Keratinocyte (primary cell): Measurements from ENCODE around the gene KLF6. TPM values are rescaled to one million over a fixed set of nuclear protein-coding genes. Genes with fewer than 3 reads are reported as not detected.

Experiments used
- DNase-seq: peaks from one replicate; pipeline ENCODE4 v3.0.0-alpha.2; 2011; ENCODE audit warnings: low read depth, missing footprints, low spot score
- FAIRE-seq: peaks from 2 replicates; lab custom pipeline; 2011; peaks lifted over from hg19 to GRCh38; lab: Jason Lieb, UNC
- H2AFZ ChIP-seq: 2 replicates; pipeline ENCODE4 v1.6.0; 2012; ENCODE audit warnings: low read length, control low read depth, inconsistent platforms; ENCODE audit not compliant: control insufficient read depth
- H3K27ac ChIP-seq: 2 replicates; pipeline ENCODE4 v1.5.1; 2011; ENCODE audit warnings: low read length; ENCODE audit not compliant: control insufficient read depth, insufficient read depth
- H3K27me3 ChIP-seq: 3 replicates; pipeline ENCODE4 v1.6.0; 2011; ENCODE audit warnings: low read length; ENCODE audit not compliant: control insufficient read depth, insufficient read depth; ENCODE audit errors: extremely low read depth
- H3K36me3 ChIP-seq, 2 experiments: 2 replicates in 1 of 2; 3 replicates in 1 of 2; pipeline ENCODE4 v1.5.1; 2011; ENCODE audit warnings: low read length in 2 of 2, mild to moderate bottlenecking in 1 of 2; ENCODE audit not compliant: control insufficient read depth in 2 of 2, insufficient read depth in 2 of 2; ENCODE audit errors: extremely low read depth in 1 of 2
- H3K4me1 ChIP-seq: 3 replicates; pipeline ENCODE4 v1.5.1; 2011; ENCODE audit warnings: low read length; ENCODE audit not compliant: control insufficient read depth, insufficient read depth; ENCODE audit errors: extremely low read depth
- H3K4me2 ChIP-seq: 3 replicates; pipeline ENCODE4 v1.6.0; 2011; ENCODE audit warnings: low read depth, low read length; ENCODE audit not compliant: control insufficient read depth, insufficient read depth; ENCODE audit errors: extremely low read depth
- H3K4me3 ChIP-seq, 3 experiments: fragments of 200-600 bp in 1 of 3; sonication (generic) in 1 of 3; 2 replicates in 2 of 3; 3 replicates in 1 of 3; pipeline ENCODE4 v1.5.1; 2011 to 2016; ENCODE audit warnings: low read length in 3 of 3, mild to moderate bottlenecking in 3 of 3, control low read depth in 2 of 3, inconsistent platforms in 1 of 3, low read depth in 1 of 3, mixed read lengths in 1 of 3, mixed run types in 1 of 3, moderate library complexity in 1 of 3; ENCODE audit not compliant: control insufficient read depth in 2 of 3, insufficient read depth in 2 of 3; ENCODE audit errors: extremely low read depth in 1 of 3
- H3K79me2 ChIP-seq: 2 replicates; pipeline ENCODE4 v1.6.0; 2012; ENCODE audit warnings: low read length; ENCODE audit not compliant: control insufficient read depth, insufficient read depth
- H3K9ac ChIP-seq: 3 replicates; pipeline ENCODE4 v1.6.0; 2011; ENCODE audit warnings: low read length; ENCODE audit not compliant: control insufficient read depth, insufficient read depth; ENCODE audit errors: extremely low read depth
- H3K9me1 ChIP-seq: 3 replicates; pipeline ENCODE4 v1.6.0; 2011; ENCODE audit warnings: low read length; ENCODE audit not compliant: control insufficient read depth, insufficient read depth; ENCODE audit errors: extremely low read depth
- H3K9me3 ChIP-seq: 2 replicates; pipeline ENCODE4 v1.5.1; 2012; ENCODE audit warnings: low read depth, low read length; ENCODE audit not compliant: control insufficient read depth
- H4K20me1 ChIP-seq: 3 replicates; pipeline ENCODE4 v1.6.0; 2011; ENCODE audit warnings: low read length; ENCODE audit not compliant: control insufficient read depth, insufficient read depth; ENCODE audit errors: extremely low read depth
- EZH2 ChIP-seq: IDR thresholded peaks from one replicate; pipeline ENCODE4 v1.6.1; 2012; ENCODE audit warnings: inconsistent platforms, mild to moderate bottlenecking, low read length, moderate library complexity
- dilution Hi-C: fragments of 300-500 bp; cut with MboI; formaldehyde crosslinking; loops from one replicate; pipeline ENCODE4 v1.7.0; 2020; ENCODE audit warnings: low sequenced_read_pairs; ENCODE audit not compliant: extremely low pct_ligation_motif_present
- polyA plus RNA-seq, 5 experiments: library from polyadenylated mRNA; depleted of rRNA in 3 of 5; stranded (reverse) in 3 of 5; stranded (forward) in 1 of 5; unstranded in 1 of 5; fragments of >200 nt; gene quantifications; 1 replicate in 1 of 5; 2 replicates in 3 of 5; 3 replicates in 1 of 5; pipeline versions ENCODE4 v1.2.1 to v1.2.3, GENCODE V29; 2011 to 2012; ENCODE audit warnings: missing spikeins in 2 of 5, low read depth in 1 of 5, low replicate concordance in 1 of 5
- TF ChIP-seq, protein P1 (sequence below), 3 experiments: IDR thresholded peaks in 1 of 3; conservative IDR thresholded peaks in 1 of 3; optimal IDR thresholded peaks in 1 of 3; 2 replicates in 2 of 3; 3 replicates in 1 of 3; pipeline versions ENCODE3 to v1.5.1; 2011; ENCODE audit warnings: low read length in 3 of 3, mild to moderate bottlenecking in 3 of 3, moderate library complexity in 2 of 3, control low read depth in 1 of 3, inconsistent platforms in 1 of 3; ENCODE audit not compliant: insufficient read depth in 2 of 3; ENCODE audit errors: extremely low read depth in 1 of 3

Gene KLF6
- polyA plus RNA-seq, 1 donor (not counting 4 experiments of a cell fraction or from before 2014, with no cell fraction given): 250 TPM

DNA sequence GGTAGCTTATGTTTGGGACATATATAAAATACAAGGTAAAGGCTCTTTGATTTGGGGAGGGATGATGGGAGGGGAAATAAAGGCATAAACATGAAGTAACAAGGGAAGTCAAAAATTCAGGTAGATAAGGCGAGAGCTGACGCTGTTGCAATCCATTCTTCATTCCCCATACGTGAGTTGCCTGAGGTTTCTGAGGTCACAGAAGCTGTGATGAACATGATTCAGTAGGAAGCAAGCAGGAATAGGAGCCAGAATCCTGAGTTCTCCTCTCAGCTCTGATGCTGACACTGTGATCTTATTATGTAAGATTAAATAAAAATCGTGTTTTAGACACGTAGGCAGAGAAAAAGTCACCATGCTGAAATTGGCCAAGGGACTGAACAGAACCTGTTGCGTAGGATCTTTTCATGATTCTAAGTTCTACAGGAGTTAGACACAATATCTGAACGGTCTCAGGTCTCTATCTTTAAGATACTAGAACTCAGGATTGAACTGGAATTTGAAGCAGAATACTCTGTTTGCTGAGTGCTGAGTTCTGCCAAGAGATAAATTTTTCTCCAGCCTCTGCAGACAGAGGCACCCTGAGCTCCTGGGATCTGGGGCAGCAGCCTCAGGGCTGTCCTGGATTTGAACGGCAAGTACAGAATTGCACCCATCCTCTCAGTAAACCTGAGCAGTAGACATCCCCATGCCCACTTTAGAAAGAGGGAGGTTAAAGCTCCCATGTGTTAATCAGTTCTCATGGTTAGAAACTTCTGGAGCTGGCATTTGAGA is 21.0 kb downstream of the KLF6 start:
- Histone ChIP-seq H3K4me2 (peak overlapping the region; percentile 83), H4K20me1 (no peaks in the 10 kb centered on the region), H3K27ac (peak overlapping the region; percentile 96), H3K4me1 (peaks cover 56% of the 10 kb centered on the region), H3K9ac (peak overlapping the region; percentile 75), H2AFZ (no peak overlapping the region), H3K27me3 (no peaks in the 10 kb centered on the region), H3K9me1 (no peaks in the 10 kb centered on the region), H3K79me2 (no peaks in the 10 kb centered on the region), H3K4me3 (peak overlapping the region in 2 of 3 experiments; percentile 32 to 37), H3K36me3 (no peaks in the 10 kb centered on the region), H3K9me3 (no peaks in the 10 kb centered on the region)
- peak; percentile 96 for DNase-seq
- dilution Hi-C loops: no loop called here
- FAIRE-seq: peak; percentile 85
- TF ChIP-seq, protein P1, sequence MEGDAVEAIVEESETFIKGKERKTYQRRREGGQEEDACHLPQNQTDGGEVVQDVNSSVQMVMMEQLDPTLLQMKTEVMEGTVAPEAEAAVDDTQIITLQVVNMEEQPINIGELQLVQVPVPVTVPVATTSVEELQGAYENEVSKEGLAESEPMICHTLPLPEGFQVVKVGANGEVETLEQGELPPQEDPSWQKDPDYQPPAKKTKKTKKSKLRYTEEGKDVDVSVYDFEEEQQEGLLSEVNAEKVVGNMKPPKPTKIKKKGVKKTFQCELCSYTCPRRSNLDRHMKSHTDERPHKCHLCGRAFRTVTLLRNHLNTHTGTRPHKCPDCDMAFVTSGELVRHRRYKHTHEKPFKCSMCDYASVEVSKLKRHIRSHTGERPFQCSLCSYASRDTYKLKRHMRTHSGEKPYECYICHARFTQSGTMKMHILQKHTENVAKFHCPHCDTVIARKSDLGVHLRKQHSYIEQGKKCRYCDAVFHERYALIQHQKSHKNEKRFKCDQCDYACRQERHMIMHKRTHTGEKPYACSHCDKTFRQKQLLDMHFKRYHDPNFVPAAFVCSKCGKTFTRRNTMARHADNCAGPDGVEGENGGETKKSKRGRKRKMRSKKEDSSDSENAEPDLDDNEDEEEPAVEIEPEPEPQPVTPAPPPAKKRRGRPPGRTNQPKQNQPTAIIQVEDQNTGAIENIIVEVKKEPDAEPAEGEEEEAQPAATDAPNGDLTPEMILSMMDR (optimal IDR thresholded peaks at IDR 0.05 in 1 of 3, IDR thresholded peaks at IDR 0.05 in 1 of 3, conservative IDR thresholded peaks at IDR 0.05 in 1 of 3; ENCODE audit: extremely low read depth in 1 of 3, insufficient read depth in 2 of 3, low read length in 3 of 3): no peak
- no peak for TF ChIP-seq EZH2

DNA sequence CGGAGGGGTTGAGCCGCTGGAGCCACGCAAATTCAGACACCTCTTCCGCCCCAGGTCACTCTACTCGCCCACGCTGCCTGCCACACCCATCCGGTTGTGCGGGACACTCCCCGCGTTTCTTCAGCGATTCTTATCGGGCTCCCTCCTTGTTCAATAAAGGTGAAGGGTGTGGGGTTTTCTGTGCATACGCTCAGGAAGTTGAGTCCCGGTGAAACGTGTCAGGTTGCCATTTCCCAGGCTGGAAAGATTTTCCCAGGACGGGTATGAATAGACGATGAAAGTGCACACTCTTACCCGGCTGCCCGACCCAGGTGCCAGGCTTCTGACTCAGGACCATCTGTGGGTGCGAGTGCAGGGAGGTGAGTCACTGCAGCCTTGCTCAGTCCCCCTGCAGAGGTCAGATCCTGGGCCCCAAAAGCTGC is 22.0 kb downstream of the KLF6 start:
- peak; percentile 78 for FAIRE-seq
- no peak for DNase-seq
- no peaks in the 10 kb centered on the region for H3K79me2 ChIP-seq
- H3K27me3 ChIP-seq: no peaks in the 10 kb centered on the region
- peak overlapping the region; percentile 96 for H3K27ac ChIP-seq
- no peaks in the 10 kb centered on the region for H3K9me1 ChIP-seq
- no peaks in the 10 kb centered on the region for H4K20me1 ChIP-seq
- peak overlapping the region; percentile 75 for H3K9ac ChIP-seq
- peak overlapping the region; percentile 21 to 36 (median 33) for H3K4me3 ChIP-seq
- H3K36me3 ChIP-seq: no peaks in the 10 kb centered on the region
- H3K4me1 ChIP-seq: peaks cover 64% of the 10 kb centered on the region
- H3K9me3 ChIP-seq: no peaks in the 10 kb centered on the region
- H3K4me2 ChIP-seq: peak overlapping the region; percentile 83
- no peak for TF ChIP-seq EZH2
- TF ChIP-seq, protein P1 (optimal IDR thresholded peaks at IDR 0.05 in 1 of 3, IDR thresholded peaks at IDR 0.05 in 1 of 3, conservative IDR thresholded peaks at IDR 0.05 in 1 of 3; ENCODE audit: extremely low read depth in 1 of 3, insufficient read depth in 2 of 3, low read length in 3 of 3): no peak
- H2AFZ ChIP-seq: no peak overlapping the region
- dilution Hi-C loops: no loop called here
